ENCODE measurements around the gene SLC38A4. TPM values are rescaled to one million over a fixed set of nuclear protein-coding genes. Genes with fewer than 3 reads are reported as not detected.

The SLC38A4 gene
- total and polyA plus RNA-seq, 2 experiments from 2014 or later, result 6.2 to 12.5 TPM

- DNase-seq (ENCODE audit: low spot score) (no peak), ATAC-seq (no peak)
- Histone ChIP-seq H4K20me1 (replicated peaks; ENCODE audit: insufficient read depth) (no peaks in the 10 kb centered on the region), H2AFZ (no peak overlapping the region), H3F3A (replicated peaks; ENCODE audit: low read depth) (no peaks in the 10 kb centered on the region), H3K4me3 (no peak overlapping the region), H3K4me1 (ENCODE audit: insufficient read depth) (no peaks in the 10 kb centered on the region), H3K79me2 (replicated peaks; ENCODE audit: insufficient read depth) (no peaks in the 10 kb centered on the region), H3K9me2 (ENCODE audit: insufficient read depth) (no peaks in the 10 kb centered on the region), H3K36me3 (ENCODE audit: insufficient read depth) (no peaks in the 10 kb centered on the region), H3K27me3 (ENCODE audit: insufficient read depth) (no peaks in the 10 kb centered on the region), H3K27ac (ENCODE audit: low read depth) (no peak overlapping the region), H3K4me2 (no peak overlapping the region)
- no peak overlapping the region for H3K4me3 Mint-ChIP-seq
- TF ChIP-seq EZH2phosphoT487 (IDR thresholded peaks at IDR 0.05; ENCODE audit: unreplicated experiment) (no peak), ZNF462 (CRISPR knock-in tag; IDR thresholded peaks at IDR 0.05) (no peak), ZNF114 (CRISPR knock-in tag; IDR thresholded peaks at IDR 0.05) (no peak), ETS1 (IDR thresholded peaks at IDR 0.05) (no peak), CTCF (conservative IDR thresholded peaks at IDR 0.05; ENCODE audit: low read depth in 2 of 2) (no peak), ZNF331 (CRISPR knock-in tag; IDR thresholded peaks at IDR 0.05; ENCODE audit: low read depth) (no peak), REST (IDR thresholded peaks at IDR 0.05; ENCODE audit: unreplicated experiment) (no peak)
- H3K36me3 Mint-ChIP-seq (ENCODE audit: low read depth), result no peaks in the 10 kb centered on the region
- H3K27me3 Mint-ChIP-seq (ENCODE audit: insufficient read depth, low read depth, poor library complexity), result peaks cover 4% of the 10 kb centered on the region
- H3K4me1 Mint-ChIP-seq, result no peaks in the 10 kb centered on the region
- H3K27ac Mint-ChIP-seq, result no peak overlapping the region
- peaks cover 6% of the 10 kb centered on the region; the same call in 2 of the 3 replicates for H3K9me3 Mint-ChIP-seq
Measured at GRCh38 chr12:46722394-46723185, 103.2 kb downstream of the SLC38A4 start.
